ENCODE results near the gene LAG3. TPM values are rescaled to one million over a fixed set of nuclear protein-coding genes. Genes with fewer than 3 reads are reported as not detected.

Gene LAG3
- total RNA-seq, 4 donors from 2014 or later: 0.68 to 1.4 TPM; not detected in 2

DNA sequence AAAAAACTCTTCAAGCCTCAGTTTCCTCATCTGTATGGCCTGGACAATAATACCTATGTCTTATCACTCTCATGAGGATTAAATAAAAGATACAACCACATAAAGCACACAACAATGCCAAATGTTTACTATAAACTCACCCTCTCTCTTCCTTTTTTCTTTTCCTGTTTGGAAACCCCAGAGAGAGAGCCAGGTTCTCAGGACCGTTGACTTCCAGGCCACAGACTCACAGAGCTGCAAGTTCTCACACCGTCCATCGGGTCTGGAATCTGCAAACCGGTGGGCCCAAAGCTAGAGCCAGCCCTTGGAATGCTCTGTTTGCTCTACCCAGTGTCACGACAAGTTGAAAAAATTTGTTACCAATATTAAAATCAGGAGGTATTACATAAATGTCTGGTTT lies 12.4 kb downstream of the LAG3 start:
- intact Hi-C loops (cut with DNase I; ENCODE audit: low total_unique reads): loop anchor here (5.0 kb wide), 1 partner anchor 37 kb away; no protein-coding TSS in a partner anchor

DNA sequence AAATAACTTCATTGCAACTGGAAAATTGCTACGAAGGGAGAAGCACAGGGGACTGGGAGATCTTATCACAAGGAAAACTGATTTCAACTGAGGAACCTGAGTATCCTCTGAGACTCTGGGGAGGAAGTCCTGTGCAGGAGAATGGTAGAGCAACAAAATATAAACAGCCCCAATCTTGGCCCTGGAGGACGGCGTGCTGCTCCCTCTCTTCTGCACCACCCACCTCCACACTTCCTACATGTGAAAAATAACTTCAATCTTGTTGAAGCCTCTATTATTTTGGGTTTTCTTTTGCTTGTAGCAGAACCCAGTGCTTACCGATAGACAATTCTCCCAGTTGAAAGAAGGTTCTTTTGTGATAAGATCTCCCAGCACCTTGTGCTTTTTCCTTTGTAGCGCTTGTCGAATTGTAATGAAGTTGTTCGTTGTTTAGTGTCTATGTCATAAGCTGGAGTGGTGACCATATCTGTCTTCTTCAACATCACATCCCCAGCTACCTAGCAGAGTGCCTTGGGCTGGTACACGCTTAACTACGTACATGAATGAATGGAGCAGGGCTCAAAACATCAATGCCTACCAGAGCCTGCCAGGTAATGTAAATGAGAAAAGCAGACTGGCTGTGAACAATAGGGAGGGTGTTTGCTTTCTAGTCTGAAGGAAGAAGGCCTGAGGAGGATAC lies 14.2 kb downstream of the LAG3 start:
- Histone ChIP-seq H3K27ac (peak overlapping the region in 1 of 4 donors; percentile 1), H3K4me1 (no peaks in the 10 kb centered on the region), H3K9me3 (no peaks in the 10 kb centered on the region), H3K27me3 (no peaks in the 10 kb centered on the region), H3K36me3 (no peaks in the 10 kb centered on the region), H3K4me3 (no peak overlapping the region)
- TF ChIP-seq POLR2A (IDR thresholded peaks at IDR 0.05) (no peak), EP300 (IDR thresholded peaks at IDR 0.05; ENCODE audit: low read depth) (no peak), POLR2AphosphoS5 (IDR thresholded peaks at IDR 0.05) (no peak)
- TF ChIP-seq, protein P1, sequence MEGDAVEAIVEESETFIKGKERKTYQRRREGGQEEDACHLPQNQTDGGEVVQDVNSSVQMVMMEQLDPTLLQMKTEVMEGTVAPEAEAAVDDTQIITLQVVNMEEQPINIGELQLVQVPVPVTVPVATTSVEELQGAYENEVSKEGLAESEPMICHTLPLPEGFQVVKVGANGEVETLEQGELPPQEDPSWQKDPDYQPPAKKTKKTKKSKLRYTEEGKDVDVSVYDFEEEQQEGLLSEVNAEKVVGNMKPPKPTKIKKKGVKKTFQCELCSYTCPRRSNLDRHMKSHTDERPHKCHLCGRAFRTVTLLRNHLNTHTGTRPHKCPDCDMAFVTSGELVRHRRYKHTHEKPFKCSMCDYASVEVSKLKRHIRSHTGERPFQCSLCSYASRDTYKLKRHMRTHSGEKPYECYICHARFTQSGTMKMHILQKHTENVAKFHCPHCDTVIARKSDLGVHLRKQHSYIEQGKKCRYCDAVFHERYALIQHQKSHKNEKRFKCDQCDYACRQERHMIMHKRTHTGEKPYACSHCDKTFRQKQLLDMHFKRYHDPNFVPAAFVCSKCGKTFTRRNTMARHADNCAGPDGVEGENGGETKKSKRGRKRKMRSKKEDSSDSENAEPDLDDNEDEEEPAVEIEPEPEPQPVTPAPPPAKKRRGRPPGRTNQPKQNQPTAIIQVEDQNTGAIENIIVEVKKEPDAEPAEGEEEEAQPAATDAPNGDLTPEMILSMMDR (IDR thresholded peaks at IDR 0.05): no peak
- WGBS, 2 donors (ENCODE audit: low coverage in 1 of 2): 71 to 87% methylated on average over 1 to 9 of the region's 9 CpGs
- intact Hi-C loops (cut with DNase I; ENCODE audit: low total_unique reads): no loop called here
- in situ Hi-C loops (cut with MboI; ENCODE audit: low pct_ligation_motif_present in 1 of 4, low pct_unique_long_range_greater_than_20kb in 1 of 4, low sequenced_read_pairs in 3 of 4): no loop called here
- no peak for DNase-seq

More for the DNA sequence above, 12.4 kb downstream of the LAG3 start:
- no peak overlapping the region for H3K4me3 ChIP-seq
- in situ Hi-C loops (cut with MboI; ENCODE audit: low pct_ligation_motif_present in 1 of 4, low pct_unique_long_range_greater_than_20kb in 1 of 4, low sequenced_read_pairs in 3 of 4): no loop called here
- peaks cover 0 to 6% (median 0%) of the 10 kb centered on the region in 4 donors for H3K4me1 ChIP-seq
- H3K27me3 ChIP-seq: no peaks in the 10 kb centered on the region
- no peaks in the 10 kb centered on the region for H3K9me3 ChIP-seq
- TF ChIP-seq POLR2AphosphoS5 (IDR thresholded peaks at IDR 0.05): no peak
- TF ChIP-seq, protein P1 (IDR thresholded peaks at IDR 0.05): no peak
- no peak for TF ChIP-seq EP300 (IDR thresholded peaks at IDR 0.05; ENCODE audit: low read depth)
- TF ChIP-seq POLR2A (IDR thresholded peaks at IDR 0.05): no peak
- no peak for DNase-seq
- H3K36me3 ChIP-seq: no peaks in the 10 kb centered on the region
- 40 to 71% methylated on average over 1 to 5 of the region's 5 CpGs for WGBS, 2 donors (ENCODE audit: low coverage in 1 of 2)
- no peak overlapping the region for H3K27ac ChIP-seq

DNA sequence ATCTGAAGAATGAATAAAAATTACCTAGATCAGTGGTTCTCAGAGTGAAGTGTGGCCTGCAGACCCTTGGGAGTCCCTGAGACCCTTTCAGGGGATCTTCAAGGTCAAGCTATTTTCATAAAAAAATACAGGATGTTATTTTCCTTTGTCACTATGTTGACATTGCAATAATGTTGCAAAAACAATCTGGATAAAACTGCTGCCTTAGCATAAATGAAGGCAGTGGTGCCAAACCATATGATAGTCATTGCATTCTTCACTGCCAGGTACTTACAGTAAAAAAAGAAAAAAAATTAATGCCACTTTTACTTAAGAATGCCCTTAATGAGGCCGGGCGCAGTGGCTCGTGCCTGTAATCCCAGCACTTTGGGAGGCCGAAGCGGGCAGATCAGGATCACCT lies 15.0 kb downstream of the LAG3 start:
- Histone ChIP-seq H3K9me3 (no peaks in the 10 kb centered on the region), H3K36me3 (no peaks in the 10 kb centered on the region), H3K27me3 (no peaks in the 10 kb centered on the region), H3K4me3 (no peak overlapping the region), H3K27ac (no peak overlapping the region), H3K4me1 (peaks cover 0 to 4% (median 0%) of the 10 kb centered on the region in 4 donors)
- WGBS, 2 donors (ENCODE audit: low coverage in 1 of 2): 92 to 98% methylated on average over 4 to 5 of the region's 5 CpGs
- in situ Hi-C loops (cut with MboI; ENCODE audit: low pct_ligation_motif_present in 1 of 4, low pct_unique_long_range_greater_than_20kb in 1 of 4, low sequenced_read_pairs in 3 of 4) (no loop called here), intact Hi-C loops (cut with DNase I; ENCODE audit: low total_unique reads) (no loop called here)
- TF ChIP-seq, protein P1 (IDR thresholded peaks at IDR 0.05): no peak
- TF ChIP-seq EP300 (IDR thresholded peaks at IDR 0.05; ENCODE audit: low read depth) (no peak), POLR2AphosphoS5 (IDR thresholded peaks at IDR 0.05) (no peak), POLR2A (IDR thresholded peaks at IDR 0.05) (no peak)
- no peak for DNase-seq

DNA sequence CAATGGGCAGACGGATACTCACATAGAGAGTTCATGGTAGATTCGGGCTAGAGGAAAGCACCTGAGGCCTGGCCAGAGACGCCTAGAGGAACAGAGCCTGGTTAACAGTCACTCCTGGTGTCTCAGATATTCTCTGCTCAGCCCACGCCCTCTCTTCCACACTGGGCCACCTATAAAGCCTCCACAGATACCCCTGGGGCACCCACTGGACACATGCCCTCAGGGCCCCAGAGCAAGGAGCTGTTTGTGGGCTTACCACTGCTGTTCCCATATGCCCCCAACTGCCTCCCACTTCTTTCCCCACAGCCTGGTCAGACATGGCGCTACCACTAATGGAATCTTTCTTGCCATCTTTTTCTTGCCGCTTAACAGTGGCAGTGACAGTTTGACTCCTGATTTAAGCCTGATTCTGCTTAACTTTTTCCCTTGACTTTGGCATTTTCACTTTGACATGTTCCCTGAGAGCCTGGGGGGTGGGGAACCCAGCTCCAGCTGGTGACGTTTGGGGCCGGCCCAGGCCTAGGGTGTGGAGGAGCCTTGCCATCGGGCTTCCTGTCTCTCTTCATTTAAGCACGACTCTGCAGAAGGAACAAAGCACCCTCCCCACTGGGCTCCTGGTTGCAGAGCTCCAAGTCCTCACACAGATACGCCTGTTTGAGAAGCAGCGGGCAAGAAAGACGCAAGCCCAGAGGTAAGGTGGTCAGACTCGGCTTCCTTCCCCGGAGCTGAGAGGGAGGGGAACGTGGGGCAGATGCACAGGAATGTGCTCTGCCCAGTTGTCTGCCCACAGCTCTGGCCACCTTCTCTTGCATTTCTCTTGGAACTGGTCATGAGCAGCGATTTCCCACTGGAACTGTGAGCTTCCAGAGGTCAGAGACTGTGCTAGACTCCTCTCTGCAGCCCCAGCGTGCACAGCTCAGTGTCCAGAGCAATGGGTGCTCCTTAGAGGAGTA lies 16.9 kb downstream of the LAG3 start, which contains the start of gene CD4:
Gene CD4, plus strand, starts transcription at position 557 of the 953 bp plus-strand sequence. CDS start 10,611 bp downstream, outside the sequence.
- H3K9me3 ChIP-seq: no peaks in the 10 kb centered on the region
- peak within 1 kb of the TSS; percentile 59 to 79 (median 74) for H3K27ac ChIP-seq
- peak; percentile 58 for TF ChIP-seq POLR2A (IDR thresholded peaks at IDR 0.05)
- no peak for TF ChIP-seq EP300 (IDR thresholded peaks at IDR 0.05; ENCODE audit: low read depth)
- TF ChIP-seq, protein P1 (IDR thresholded peaks at IDR 0.05): no peak
- peak; percentile 17 to 65 (median 39) for TF ChIP-seq POLR2AphosphoS5 (IDR thresholded peaks at IDR 0.05)
- peaks cover 0 to 14% (median 3%) of the 10 kb centered on the region in 4 donors for H3K4me1 ChIP-seq
- DNase-seq: peak; percentile 67
- 66% methylated on average over 18 of the region's 18 CpGs; no CpG with 5 or more reads in 1 of the 2 donors for WGBS, 2 donors (ENCODE audit: low coverage in 1 of 2)
- no peaks in the 10 kb centered on the region for H3K36me3 ChIP-seq
- peak within 1 kb of the TSS in 2 of 4 donors; percentile 10 to 43 for H3K4me3 ChIP-seq
- in situ Hi-C loops (cut with MboI; ENCODE audit: low pct_ligation_motif_present in 1 of 4, low pct_unique_long_range_greater_than_20kb in 1 of 4, low sequenced_read_pairs in 3 of 4) (no loop called here), intact Hi-C loops (cut with DNase I; ENCODE audit: low total_unique reads) (no loop called here)
- no peaks in the 10 kb centered on the region for H3K27me3 ChIP-seq
